BE2C (cell line): ENCODE data around the gene ABCA4.
A peak's percentile ranks its signal among the peaks of the same experiment; 100 is the strongest.

Experiments
- DNase-seq: peaks from one replicate; pipeline ENCODE4 v3.0.0-alpha.2; 2020
- H3K27me3 ChIP-seq: fragments of 250-450 bp; sonication (Bioruptor Pico); 2 replicates; pipeline ENCODE4 v1.5.1; 2020; ENCODE audit warnings: mild to moderate bottlenecking
- H3K36me3 ChIP-seq: fragments of 250-450 bp; sonication (Bioruptor Pico); 2 replicates; pipeline ENCODE4 v1.5.1; 2020; ENCODE audit warnings: mild to moderate bottlenecking
- H3K4me1 ChIP-seq: fragments of 250-450 bp; sonication (Bioruptor Pico); 2 replicates; pipeline ENCODE4 v1.5.1; 2020
- H3K4me3 ChIP-seq: 2 replicates; pipeline ENCODE4 v1.5.1; 2011; ENCODE audit warnings: low read depth, low read length
- H3K9me3 ChIP-seq: fragments of 250-450 bp; sonication (Bioruptor Pico); 2 replicates; pipeline ENCODE4 v1.5.1; 2020
- CTCF ChIP-seq: IDR thresholded peaks from 2 replicates; pipeline ENCODE4 v1.5.1; 2012; ENCODE audit warnings: mild to moderate bottlenecking, low read depth, low read length

The ABCA4 gene

GRCh38 chr1:94029130-94029993 lies 91.6 kb downstream of the ABCA4 start:
- Histone ChIP-seq H3K27me3 (no peaks in the 10 kb centered on the region), H3K4me1 (no peaks in the 10 kb centered on the region)

GRCh38 chr1:94027721-94028515 lies 93.0 kb downstream of the ABCA4 start:
- no peaks in the 10 kb centered on the region for H3K36me3 ChIP-seq
- DNase-seq: no peak
- no peak overlapping the region for H3K4me3 ChIP-seq
- H3K4me1 ChIP-seq: no peaks in the 10 kb centered on the region
- H3K27me3 ChIP-seq: no peaks in the 10 kb centered on the region
- no peaks in the 10 kb centered on the region for H3K9me3 ChIP-seq
- no peak for TF ChIP-seq CTCF

More at GRCh38 chr1:94029130-94029993, 91.6 kb downstream of the ABCA4 start:
- no peak for DNase-seq
- no peaks in the 10 kb centered on the region for H3K9me3 ChIP-seq
- no peak overlapping the region for H3K4me3 ChIP-seq
- H3K36me3 ChIP-seq: no peaks in the 10 kb centered on the region
- TF ChIP-seq CTCF: no peak

- no peak for DNase-seq
- H3K4me3 ChIP-seq: no peak overlapping the region
- H3K36me3 ChIP-seq: no peaks in the 10 kb centered on the region
- TF ChIP-seq CTCF: no peak
- no peaks in the 10 kb centered on the region for H3K27me3 ChIP-seq
- H3K9me3 ChIP-seq: no peaks in the 10 kb centered on the region
- H3K4me1 ChIP-seq: no peaks in the 10 kb centered on the region
Observed at GRCh38 chr1:94026619-94027380, 94.1 kb downstream of the ABCA4 start.

- H3K9me3 ChIP-seq: no peaks in the 10 kb centered on the region
- H3K4me3 ChIP-seq: peak overlapping the region; percentile 47
- H3K4me1 ChIP-seq: no peaks in the 10 kb centered on the region
- H3K27me3 ChIP-seq: no peaks in the 10 kb centered on the region
- TF ChIP-seq CTCF: peak; percentile 61
- DNase-seq: peak; percentile 15
- H3K36me3 ChIP-seq: no peaks in the 10 kb centered on the region
Observed at GRCh38 chr1:94025383-94026340, 95.3 kb downstream of the ABCA4 start.

- Histone ChIP-seq H3K36me3 (no peaks in the 10 kb centered on the region), H3K27me3 (no peaks in the 10 kb centered on the region), H3K4me1 (no peaks in the 10 kb centered on the region), H3K9me3 (no peaks in the 10 kb centered on the region), H3K4me3 (no peak overlapping the region)
- no peak for DNase-seq
- TF ChIP-seq CTCF: no peak
Observed at GRCh38 chr1:94024104-94024792, 96.7 kb downstream of the ABCA4 start.
